Astrocyte of the cerebellum (primary cell): ENCODE data around the gene CSMD2.
A peak's percentile ranks its signal among the peaks of the same experiment; 100 is the strongest.

Experiments
- DNase-seq: peaks from one replicate; pipeline ENCODE4 v3.0.0-alpha.2; 2011; ENCODE audit warnings: low read depth
- H3K4me3 ChIP-seq: 2 replicates; pipeline ENCODE4 v1.5.1; 2011; ENCODE audit warnings: mild to moderate bottlenecking, low read depth, low read length, moderate library complexity
- CTCF ChIP-seq: IDR thresholded peaks from 2 replicates; pipeline ENCODE4 v1.5.1; 2012; ENCODE audit warnings: low read length, low read depth, moderate library complexity, mild to moderate bottlenecking; ENCODE audit errors: missing control alignments
- in situ Hi-C: cut with HindIII; loops from 2 replicates; pipeline ENCODE4 v1.10.0; 2017; ENCODE audit warnings: low sequenced_read_pairs

CSMD2 gene

GRCh38 chr1:34164771-34165391, at the start of gene CSMD2:
Gene CSMD2, minus strand, starts transcription at chr1:34165230. Its CDS starts 133 bp downstream, at chr1:34165097.
- no peak for TF ChIP-seq CTCF
- in situ Hi-C loops: loop anchor here (5.0 to 25.0 kb wide), 2 partner anchors 43 to 428 kb away; no protein-coding TSS in a partner anchor
- DNase-seq: peak; percentile 31
- H3K4me3 ChIP-seq: peak within 1 kb of the TSS; percentile 63

- TF ChIP-seq CTCF: no peak
- in situ Hi-C loops: no loop called here
- H3K4me3 ChIP-seq: no peak overlapping the region
- DNase-seq: no peak
Observed at GRCh38 chr1:34213956-34214355, 48.9 kb upstream of the CSMD2 start.

GRCh38 chr1:34212673-34213072, 47.6 kb upstream of the CSMD2 start:
- in situ Hi-C loops: no loop called here
- no peak for DNase-seq
- no peak for TF ChIP-seq CTCF

DNA sequence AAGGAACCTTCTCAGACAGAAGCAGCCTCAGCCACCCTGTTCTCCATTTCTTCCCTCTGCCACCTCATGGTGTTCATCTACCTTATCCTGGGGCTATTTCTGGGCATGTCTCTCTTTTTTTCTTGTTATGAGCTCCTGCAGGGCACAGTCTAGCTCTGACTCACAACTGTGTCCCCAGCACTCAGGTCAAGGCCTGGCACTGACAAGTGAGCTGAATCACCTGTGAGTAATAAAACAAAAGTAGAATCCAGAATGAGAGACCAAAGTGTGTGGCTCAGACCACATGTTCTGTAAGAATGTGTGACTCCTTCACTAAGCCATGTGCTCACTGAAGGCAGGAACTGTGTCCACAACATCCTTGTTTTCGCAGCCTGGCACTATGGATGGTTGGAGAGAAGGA, 34.9 kb upstream of the CSMD2 start:
- peak; percentile 1 for DNase-seq
- no peak overlapping the region for H3K4me3 ChIP-seq
- no peak for TF ChIP-seq CTCF
- in situ Hi-C loops: loop anchor here (5.0 kb wide), 1 partner anchor 77 kb away; no protein-coding TSS in a partner anchor

More at GRCh38 chr1:34212673-34213072, 47.6 kb upstream of the CSMD2 start:
- no peak overlapping the region for H3K4me3 ChIP-seq

GRCh38 chr1:34192621-34193020, 27.6 kb upstream of the CSMD2 start:
- TF ChIP-seq CTCF: no peak
- no peak for DNase-seq
- in situ Hi-C loops: no loop called here
- H3K4me3 ChIP-seq: no peak overlapping the region

DNA sequence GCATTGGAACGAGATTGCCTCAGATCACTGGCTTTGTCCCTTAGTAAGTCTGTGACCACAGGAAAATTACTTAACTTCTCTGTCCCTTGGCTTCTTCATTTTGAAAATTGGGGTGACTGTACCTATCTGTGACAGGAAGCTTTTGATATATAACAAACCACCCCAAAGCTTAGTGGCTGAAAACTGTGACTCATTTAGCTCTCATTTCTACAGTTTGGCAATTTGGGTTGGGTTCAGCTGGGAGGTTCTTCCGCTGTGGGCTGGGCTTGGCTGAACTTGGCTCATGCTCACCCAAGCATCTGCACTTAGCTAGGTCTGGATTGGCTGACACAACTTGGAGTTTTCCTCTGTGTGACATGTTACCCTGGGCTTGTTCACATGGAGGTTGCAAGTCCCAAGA, 25.7 kb upstream of the CSMD2 start:
- in situ Hi-C loops: no loop called here
- no peak overlapping the region for H3K4me3 ChIP-seq
- no peak for DNase-seq
- no peak for TF ChIP-seq CTCF
